GM19238 (cell line): ENCODE data around the gene MTTP.

Experiments used
- DNase-seq: peaks from one replicate; pipeline ENCODE4 v3.0.0; 2011; ENCODE audit warnings: low spot score; ENCODE audit not compliant: insufficient read length

The MTTP gene

DNA sequence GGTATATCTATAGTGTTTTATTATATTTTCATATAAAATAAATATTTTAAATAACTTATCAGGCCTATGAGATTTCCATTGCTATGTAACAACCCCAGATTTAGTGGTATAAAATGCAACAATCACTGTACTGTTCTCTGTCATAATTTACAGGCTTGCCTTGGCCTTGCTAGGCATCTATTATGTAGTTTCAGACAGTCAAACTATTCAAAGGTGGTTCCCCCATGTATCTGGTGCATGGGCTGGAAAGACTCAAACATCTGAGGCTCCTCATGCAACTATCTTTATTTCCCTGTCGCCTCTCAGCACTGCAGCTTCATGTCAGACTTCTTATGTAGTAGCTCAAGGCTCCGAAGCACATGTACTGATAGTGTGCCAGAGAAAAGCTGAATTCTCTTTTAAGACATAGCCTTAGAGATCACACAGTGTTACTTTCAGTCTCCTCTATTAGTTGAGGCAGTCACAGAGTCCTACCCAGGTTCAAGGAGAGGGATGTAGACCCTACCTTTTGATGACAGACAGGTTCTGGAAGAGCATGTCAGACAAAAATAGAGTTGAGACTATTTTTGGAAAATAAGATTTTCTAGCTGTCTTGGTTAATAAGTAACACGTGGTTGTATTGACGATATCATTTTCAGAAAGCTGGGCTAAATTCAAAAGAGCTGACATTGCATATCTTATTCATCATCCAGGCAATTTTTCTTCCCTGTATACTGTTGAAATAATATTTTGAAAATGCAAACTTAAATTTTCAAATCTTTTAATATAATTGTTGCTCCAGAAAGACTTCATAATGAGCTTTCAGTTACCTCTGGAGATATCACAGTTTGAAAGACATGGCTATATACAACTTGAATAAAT, 19.4 kb downstream of the MTTP start:
- no peak for DNase-seq

DNA sequence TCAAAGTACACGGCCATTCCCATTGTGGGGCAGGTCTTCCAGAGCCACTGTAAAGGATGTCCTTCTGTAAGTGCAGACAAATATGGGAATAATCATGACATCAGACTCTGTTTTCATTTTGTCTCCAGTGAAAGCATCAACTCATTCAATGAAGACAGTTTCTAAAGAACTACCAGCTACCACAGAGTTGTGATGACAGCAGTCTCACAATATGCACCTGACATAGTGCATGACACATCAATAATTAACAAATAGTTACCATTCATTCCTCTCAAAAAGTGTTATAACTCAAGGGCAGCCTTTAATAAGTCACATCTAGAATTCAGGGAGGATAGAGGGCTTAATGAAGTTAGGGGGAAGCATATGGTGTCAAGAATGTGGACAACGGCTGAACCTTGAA, 20.2 kb downstream of the MTTP start:
- DNase-seq, result no peak

DNA sequence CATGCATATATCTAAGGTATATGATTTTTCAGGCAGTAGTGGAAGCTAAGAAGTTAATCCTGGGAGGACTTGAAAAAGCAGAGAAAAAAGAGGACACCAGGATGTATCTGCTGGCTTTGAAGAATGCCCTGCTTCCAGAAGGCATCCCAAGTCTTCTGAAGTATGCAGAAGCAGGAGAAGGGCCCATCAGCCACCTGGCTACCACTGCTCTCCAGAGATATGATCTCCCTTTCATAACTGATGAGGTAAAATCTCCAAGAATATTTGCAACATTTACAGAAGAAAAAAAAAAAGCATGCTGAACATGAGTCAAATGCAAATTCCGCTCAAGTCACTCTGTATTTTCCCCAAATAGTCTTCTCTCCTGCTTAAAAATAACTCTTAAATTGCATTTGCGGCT, 32.1 kb downstream of the MTTP start:
- no peak for DNase-seq

DNA sequence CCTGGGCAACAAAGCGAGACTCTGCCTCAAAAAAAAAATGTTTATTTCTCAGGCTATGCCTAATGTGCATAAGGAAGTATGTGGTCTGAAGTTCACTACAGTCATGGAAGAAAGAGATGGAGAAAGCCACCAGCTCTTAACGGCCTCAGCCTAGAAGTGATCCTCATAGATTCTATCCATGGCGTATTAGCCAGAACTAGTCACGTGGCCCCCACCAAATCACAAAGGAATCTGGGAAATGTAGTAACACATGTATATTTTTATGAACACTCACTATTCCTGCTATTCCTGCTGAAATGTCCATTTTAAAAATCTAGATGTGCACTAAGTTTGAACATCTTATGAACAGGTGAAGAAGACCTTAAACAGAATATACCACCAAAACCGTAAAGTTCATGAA, 33.8 kb downstream of the MTTP start:
- DNase-seq, result no peak

DNA sequence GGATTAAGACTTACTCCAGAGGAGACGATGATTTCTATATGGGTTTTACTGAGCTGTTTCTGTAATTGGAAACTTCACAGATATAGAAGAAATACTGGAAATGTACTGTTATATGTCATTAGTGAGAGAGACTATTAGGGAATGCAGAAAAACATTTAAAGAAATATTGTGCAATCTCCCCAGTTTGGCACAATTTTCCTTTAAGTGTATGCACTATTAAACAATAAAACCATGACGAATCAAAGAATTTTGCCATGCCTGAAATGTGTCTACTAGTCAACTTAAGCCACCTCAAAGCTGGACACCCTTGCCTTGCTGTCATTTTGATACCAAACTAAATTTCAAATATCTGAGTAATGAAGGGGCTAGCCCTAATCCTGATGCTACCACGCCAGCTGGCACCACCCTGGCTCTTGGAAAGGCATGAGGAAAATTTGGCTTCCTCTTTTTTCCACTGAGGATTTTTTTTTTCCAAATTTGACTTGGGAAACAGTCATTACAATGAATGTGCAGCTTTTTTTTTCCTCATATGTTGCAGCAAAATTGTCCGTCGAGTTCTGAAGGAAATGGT, 36.1 kb downstream of the MTTP start:
- DNase-seq, result no peak

DNA sequence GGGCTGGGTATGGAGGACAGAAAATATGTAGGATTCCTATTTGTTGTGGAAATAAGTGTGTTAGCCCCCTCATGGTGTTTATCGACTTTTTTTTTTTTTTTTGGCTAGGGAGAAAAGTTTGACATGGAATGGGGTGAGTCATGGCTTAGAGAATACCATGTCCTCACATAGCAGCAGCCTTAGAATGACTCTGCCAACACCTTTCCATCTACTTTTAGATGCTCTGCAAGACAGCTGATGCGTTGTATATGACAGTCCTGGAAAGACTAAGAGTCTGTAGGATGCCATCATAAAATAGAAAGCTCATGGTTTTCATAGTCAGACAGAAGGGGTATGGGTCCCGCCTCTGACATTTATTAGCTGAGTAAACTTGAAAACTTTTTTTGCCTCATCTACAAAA, 37.7 kb downstream of the MTTP start:
- DNase-seq, result no peak

DNA sequence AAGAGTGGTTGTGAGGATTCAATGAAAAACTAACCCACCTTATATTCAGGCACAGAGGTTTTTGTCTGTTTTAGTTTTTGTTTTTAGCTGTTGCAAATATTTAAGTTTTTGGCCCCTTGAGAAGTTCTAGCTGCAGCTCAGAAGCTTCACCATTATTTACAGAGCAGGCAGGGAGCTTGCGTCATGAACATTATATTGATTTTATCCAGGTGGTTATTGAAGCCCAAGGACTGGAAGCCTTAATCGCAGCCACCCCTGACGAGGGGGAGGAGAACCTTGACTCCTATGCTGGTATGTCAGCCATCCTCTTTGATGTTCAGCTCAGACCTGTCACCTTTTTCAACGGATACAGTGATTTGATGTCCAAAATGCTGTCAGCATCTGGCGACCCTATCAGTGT, 38.1 kb downstream of the MTTP start:
- DNase-seq, result no peak

DNA sequence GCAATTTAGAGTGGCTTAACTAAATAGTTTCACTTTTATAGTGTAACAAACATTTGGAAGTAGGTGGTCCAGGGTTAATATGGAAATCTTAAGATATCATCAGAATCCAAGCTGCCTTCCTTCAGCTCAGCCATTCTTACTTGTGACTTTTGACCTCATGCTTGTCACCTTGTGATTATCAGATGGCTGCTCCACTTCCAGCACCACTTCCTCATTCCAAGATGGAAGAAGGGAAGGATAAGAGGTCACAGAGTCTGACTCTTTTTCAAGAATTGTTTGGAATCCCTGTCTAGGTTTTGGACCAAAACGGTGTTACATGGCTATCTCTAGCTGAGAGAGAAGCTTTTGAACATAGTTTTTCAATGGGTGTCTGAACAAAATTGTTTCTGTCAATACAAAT, 39.9 kb downstream of the MTTP start:
- DNase-seq, result no peak

DNA sequence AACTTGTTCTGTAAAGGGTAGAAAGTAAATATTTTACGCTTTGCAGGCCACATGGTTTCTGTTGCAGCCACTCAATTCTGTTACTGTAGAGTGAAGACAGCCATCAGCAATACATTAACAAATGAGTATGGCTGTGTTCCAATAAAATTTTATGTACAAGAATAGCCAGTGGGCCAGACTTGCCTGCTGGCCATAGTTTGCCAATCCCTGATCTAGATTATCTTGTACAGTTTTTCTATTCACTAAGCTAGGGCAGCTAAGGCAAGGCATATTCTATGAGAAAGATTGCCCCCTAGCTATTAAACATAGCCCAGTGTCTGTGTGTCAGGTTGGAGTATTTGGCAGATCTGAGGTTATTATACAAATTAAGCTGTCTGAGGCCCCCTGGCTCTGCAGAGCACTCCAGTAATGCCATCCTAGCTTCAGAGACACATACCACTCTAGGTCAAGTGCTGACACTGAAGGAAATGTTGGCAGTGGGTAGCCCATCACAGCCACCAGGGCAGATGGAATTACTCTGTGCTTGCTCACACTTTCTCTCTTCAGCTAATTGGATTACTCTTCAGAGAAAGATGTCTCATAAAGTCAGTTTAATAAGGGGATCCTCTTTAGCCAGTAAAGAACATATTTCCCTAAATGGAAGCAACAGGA, 40.7 kb downstream of the MTTP start:
- no peak for DNase-seq

DNA sequence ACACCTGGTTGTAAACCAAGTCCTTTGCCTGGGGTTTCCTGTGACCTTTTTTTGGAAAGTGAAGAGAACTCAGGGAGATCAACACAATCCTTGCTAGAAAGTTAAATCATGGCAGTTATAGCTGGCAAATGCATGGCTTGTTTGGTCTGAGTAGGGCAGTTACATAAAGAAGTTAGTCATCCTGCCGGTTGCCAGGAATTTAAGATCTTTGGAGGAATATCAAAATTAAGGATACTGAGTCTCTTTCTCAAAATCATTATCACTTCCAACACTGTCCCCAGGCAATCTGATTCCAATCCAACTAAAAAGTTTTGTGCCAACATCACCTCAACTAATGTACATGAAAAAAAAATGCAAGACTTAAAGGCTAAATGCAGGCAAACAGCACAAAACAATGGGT, 42.8 kb downstream of the MTTP start:
- DNase-seq, result no peak

DNA sequence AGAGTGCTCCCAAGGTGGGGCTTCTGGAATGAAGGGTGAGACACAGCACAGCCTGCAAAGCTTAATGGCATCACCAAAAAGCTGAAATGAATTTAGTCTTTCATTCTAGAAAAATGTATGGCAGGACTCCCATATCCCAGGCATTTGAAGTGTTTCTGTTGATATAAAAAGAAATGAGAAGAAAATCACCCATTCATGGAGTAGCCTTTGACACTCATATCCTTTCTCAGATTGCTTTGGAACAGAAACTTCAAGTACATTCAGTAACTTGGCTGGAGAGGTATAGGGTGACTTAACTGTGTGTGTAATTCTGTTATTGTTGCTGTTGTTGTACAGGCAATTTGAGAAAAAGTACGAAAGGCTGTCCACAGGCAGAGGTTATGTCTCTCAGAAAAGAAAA, 47.7 kb downstream of the MTTP start:
- DNase-seq, result no peak

DNA sequence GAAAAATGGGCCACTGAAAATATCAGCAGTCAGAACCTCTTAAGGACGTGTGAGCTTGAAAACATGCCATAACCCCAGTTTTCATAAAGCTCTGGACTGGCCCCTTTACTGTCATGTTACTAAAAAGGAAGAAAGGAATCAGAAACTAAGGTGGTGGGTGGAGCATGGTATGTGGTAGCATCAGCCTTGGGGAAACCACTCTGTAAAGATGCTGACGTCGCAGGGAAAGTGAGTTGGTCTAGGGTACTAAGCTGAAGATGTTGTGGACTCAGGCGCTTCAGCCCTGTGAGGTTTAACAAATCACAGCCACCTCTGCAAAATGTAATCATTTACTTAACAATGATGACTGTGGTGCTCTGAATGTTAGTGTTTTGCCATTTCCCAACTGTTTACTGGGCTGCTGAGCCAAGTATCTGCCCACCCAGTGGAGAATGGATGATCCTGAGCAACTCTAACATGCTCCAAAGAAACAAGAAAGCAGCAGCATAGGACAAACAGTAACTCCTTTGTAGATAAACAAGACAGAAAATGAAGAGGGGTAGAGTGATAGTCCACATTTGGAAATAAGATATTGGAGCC, 49.6 kb downstream of the MTTP start:
- no peak for DNase-seq

DNA sequence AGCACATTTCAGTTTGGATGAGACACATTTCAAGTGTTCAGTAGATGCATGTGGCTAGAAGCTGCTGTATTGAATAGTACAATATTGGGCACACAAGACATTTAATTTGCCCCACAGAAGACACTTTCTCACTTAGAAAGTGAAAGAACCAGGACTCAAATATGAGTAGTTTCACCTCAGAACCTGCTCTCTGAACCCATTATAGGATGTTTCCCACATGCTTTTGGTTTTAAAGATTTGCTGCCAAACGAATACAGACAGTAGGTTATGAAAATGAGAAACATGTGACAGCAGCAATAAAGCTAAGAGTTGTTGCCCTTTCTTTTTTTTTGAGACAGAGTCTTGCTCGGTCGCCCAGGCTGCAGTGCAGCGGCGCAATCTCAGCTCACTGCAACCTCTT, 50.7 kb downstream of the MTTP start:
- no peak for DNase-seq

DNA sequence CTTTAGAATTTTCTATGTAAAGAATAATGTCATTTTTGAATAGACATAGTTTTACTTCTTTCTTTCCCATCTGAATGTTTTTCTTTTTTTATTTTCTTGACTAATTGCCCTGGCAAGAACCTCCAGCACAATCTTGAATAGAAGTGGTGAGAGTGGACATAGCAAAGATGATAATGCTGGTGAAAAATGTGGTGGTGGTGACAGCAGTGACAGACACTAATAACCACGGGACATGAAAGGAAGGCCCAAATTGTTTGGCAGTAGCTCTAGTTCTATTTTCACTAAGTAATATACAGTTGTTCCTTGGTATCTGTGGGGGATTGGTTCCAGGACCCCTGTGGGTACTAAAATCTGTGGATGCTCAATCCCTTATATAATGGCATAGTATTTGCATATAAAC, 53.4 kb downstream of the MTTP start:
- no peak for DNase-seq

DNA sequence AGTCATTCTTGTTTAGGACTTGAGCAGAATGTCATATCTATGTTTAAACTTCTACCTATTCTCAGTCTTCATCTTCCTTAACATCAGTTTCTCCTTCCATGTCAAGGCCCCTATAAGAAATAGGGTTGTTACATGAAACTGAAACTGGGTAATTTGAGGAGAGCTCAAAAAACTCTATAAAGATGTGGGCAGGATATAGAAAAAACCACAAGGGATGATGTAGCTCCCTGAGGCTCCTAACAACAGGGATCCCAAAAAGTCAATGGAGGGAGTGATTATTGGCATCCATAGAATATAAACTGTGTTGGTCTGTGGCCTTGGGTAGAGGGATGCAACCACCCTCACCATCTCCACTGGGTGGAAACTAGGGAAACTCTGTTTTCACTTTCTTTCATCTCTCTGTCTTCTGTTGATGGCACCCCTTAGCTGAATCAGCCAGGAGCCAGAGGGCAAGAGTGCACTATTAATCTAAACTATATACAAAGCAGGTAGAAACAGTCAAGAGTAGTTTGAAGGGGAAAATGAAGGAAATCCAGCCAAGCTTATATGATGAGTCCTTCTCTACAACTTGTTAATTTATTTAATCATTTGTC, 55.4 kb downstream of the MTTP start:
- no peak for DNase-seq

DNA sequence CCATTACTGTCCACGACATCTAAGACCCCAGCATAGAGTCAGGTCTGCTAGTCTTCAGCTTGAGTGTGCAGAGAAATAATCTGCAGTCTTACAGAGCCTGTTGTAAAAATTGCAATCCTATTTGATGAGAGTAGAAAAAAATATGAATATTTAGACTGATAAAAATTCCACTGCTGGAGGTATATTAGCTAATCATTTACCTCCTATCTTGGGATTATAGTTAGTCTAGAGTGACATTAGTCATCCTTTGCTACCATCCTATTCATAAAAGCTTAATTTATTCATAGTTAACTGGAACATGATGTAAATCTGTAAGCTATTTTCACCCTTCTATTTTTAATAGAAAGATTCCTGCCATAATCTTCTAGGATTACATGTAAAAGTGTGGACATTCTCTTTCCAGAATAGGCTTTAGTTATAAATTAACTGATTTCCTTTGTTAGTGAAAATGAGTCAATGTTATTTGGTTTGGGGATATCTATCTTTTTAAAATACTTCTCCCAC, 56.3 kb downstream of the MTTP start:
- no peak for DNase-seq

DNA sequence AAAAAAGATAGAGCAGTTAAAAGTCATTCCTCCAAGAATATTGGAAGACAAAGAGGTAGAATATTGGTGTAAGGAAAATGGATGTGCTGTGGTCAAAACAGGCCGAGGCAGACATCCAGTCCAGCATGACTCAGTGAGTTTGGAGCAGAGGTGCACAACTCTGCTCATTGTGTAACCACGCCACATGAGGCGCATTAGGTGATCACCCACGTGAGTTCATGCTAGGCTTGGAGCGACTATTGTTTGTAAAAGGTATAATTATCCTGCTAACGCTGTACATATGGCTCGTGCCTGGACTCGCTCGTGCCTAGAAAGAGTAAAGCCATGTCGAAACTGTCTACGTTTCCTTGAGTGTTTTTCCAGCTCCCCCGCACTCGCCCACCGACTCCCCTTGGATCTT, 59.1 kb downstream of the MTTP start:
- DNase-seq, result no peak

DNA sequence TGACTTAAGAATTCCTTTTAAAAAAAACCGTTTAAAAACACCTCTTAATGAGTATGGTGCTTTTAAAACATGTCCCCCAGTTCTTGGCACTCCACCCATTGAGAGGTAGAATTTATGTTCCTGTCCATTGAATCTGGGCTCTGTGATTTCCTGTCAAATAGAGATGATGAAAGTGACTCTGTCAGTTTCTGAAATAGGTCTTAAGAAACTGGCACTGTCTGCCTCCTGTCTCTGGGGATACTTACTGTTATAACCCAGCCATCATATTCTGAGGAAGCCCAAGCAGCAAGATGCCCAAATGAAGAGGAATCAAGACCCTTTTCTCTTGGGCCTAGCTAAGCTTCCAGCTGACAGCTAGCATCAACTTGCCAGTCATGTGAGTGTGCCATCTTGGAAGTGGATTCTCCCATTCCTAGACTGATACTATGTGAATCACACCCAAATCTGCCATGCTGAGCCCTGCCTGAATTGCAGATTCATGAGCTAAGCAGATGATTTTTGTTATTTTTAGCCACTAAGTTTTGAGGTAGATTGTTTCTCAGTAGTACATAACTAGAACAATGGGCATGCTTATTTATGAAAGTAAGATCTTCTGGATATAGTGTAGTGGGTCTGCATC, 60.2 kb downstream of the MTTP start:
- DNase-seq, result no peak

DNA sequence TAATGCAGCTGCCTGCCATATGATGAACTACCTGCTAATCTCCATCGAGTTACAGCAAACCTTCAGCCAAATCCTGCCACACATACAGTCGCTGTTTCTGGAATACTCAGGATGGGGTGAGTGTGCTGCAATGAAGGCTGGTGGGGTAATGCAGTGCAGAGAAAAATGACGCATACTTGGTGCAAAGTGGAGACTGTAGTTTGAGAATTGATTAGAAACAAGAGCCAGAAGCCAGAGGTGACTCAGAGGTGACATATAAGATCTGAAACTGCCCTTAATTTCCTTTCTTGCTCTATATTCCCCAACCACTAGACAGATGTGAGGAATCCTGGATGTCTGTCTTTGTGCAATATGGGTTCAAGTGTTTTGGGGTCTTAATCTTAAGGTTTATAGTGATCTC, 61.0 kb downstream of the MTTP start:
- DNase-seq, result no peak

DNA sequence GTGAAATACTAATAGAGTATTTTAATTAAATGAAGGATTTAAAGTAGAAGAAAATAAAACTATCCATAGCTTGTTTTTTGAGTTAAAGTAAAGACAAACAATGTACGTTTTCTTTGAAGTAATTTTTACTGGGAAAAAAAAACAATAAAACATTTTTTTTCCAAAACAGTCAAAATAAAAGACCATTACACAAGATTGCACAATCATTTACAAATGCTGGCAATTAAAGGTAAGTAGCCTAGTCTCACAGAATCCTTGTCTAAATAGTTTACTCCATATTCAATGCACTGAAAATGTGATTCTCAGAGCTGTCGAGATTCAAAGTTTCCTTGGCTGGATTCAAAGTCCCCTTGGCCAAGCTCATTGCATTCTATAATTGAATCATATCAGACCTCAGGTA, 61.8 kb downstream of the MTTP start:
- DNase-seq, result no peak

DNA sequence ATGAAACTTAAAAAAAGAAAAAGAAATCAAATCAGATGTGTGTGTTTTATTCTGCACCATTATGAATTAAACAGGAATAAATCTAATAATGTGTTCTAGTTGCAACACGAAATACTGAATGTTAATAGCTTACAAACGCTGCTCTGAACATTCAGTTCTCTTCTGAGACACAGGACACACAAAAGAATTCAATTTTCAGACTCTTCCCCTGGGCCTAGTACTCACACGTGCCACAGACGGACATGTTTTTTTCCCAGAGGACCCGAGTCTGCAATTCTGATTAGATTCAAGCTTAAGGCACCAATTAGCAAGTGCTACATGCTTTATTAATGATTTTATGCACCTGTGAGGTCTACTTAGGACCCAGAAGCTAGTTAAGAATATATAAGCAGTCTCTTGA, 62.5 kb downstream of the MTTP start:
- no peak for DNase-seq
